Stimulated activated CD8-positive, alpha-beta memory T cell treated with anti-CD3 and anti-CD28 coated beads, Interleukin-15, amount 100 ng/mL, for 48 hours (primary cell): ENCODE results near the gene TGFBR1.

Experiments used
- DNase-seq, 2 donors: peaks; one replicate each; pipeline ENCODE4 v3.0.0-alpha.2; 2020; ENCODE audit warnings: low read depth in 2 of 2

TGFBR1 gene

DNA sequence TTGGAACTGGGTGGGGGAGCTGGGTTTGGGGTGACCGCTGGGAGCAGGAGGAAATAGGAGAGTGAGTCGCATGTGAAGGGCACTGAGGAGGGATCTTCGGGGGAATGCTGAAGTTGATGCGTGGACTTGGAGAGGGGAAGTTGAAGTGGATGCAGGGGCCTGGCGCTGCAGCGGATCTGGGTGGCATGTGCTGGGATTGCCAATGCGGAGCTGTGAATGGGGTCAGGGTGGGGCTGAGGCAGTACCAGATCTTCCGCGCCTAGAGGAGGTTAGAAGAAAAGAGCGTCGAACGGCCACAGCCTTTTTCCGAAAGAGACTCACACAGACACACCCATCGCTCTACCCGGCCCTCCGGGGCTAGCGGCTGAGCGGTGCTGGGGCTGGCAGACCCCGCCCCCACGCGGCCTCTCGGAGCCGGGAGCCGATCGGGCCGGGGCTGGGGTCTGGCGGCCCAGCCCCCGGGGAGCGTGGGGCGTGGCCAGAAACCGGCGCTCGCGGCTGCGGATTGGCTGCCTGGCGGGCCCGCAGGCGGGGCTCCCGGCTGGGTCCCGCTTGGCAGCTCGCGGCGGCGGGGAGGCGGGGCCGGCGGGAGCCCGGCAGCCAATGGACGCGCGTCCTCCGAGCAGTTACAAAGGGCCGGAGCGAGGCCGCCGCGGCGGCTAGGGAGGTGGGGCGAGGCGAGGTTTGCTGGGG, at the start of gene TGFBR1:
Gene TGFBR1, plus strand, starts transcription at position 655 of the 693 bp plus-strand sequence. CDS start 93 bp downstream, outside the sequence.
- peak; percentile 93 to 95 for DNase-seq

DNA sequence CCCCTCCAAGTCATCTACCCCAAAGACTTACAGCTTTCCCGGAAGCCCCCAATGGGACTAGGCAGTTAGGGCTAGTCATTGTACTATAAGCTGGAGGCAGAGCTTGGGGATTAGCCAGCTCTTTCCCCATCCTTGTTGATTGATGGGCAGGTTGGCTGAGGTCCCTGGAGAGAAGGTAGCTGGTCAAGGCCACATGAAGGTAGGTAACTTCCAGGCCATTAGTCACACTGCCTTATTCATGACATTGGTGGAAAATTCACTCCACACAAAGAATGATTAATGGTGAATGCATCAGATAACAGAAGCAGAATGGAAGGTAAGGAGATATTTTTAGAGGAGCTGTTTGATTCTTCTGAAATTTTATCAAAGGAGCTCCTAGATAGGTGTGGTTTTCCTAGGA, 49.5 kb upstream of the TGFBR1 start:
- no peak for DNase-seq

DNA sequence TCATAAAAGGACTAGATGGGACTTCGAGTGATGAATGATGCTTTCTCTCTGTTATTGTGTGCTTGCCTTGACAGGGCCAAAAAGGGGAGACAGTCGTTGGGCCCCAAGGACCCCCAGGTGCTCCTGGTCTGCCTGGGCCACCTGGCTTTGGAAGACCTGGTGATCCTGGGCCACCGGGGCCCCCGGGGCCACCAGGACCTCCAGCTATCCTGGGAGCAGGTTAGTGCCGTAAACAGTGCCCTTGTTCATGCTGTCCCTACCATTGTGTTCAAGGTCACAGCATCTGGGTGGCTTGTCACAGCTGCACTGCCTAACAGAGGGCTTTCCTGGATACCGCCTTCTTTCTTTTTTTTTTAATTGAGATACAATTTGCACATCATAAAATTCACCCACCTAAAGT, 48.7 kb upstream of the TGFBR1 start:
- DNase-seq = no peak

DNA sequence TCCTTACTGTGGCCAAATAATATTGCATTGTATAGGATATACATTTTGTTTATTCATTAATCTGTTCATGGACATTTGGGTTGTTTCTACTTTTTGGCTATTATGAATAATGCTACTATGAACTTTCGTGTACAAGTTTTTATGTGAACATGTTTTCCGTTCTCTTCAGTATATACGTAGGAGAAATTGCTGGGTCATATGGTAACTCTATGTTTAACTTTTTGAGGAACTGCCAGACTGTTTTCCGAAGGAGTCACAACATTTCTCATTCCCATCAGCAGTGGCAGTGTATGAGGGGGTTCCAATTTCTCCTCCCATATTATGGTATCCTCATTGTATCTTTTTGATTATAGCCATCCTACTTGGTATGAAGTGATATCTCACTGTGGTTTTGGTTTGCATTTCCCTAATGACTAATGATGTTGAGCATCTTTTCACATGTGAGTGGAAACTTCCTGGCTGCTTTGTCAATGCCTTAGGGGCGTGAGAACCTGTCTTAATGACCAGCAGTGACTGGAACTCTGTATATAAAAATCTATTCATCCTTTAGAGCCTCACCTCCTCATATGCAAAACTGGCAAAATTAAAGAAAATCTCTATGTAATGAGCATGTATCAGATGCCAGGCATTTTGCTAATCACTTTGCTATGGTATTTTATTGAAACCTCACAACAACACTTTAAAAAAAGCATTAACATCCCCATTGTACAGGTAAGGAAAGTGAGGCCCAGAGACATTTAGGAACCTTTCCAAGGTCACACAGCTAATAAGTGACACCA, 47.8 kb upstream of the TGFBR1 start:
- peak in 1 of 2 donors; percentile 10 for DNase-seq

DNA sequence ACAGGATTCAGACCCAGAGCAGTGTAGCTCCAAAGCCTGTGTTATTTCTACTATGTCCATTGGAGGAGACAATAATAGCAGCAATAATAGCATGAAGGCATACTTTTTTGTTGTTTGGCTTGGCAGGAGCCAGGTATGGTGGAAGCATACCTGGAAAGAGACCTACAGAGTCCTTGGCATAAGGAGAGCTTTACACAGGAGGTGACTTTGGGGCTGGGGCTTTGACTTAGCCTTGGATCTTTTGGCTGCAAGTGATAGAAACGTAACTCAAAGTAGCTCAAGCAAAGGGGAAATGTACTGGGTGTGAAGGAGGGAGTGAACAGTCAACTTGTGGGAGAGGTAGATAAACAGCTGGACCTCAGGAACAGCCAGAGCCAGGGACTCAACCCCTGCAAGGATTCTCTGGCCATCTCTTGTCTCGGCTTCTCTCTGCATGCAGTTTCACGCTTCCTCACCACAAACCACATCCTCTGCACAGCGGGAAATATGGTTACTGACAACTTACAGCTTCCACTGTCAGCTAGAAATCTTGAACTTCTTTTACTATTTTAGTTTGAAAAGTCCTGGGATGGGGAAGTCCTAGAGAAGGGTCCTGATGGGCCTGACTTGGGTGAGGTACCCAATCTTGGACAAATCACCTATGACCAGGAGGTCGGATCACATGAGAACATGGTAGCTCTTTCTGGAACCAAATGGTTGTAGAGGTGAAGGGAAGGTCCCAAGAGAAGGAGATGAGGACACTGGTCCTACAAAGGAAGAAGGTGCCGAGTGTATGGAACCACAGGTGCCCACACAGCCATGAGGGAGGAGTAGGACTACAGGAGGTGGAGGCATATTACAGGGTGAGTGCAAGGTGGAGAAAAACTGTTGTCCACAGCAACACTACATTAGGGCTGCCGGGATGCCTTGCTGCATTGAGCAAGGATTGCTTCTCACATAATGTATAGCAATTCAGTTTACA, 47.0 kb upstream of the TGFBR1 start:
- peak; percentile 51 to 72 for DNase-seq

DNA sequence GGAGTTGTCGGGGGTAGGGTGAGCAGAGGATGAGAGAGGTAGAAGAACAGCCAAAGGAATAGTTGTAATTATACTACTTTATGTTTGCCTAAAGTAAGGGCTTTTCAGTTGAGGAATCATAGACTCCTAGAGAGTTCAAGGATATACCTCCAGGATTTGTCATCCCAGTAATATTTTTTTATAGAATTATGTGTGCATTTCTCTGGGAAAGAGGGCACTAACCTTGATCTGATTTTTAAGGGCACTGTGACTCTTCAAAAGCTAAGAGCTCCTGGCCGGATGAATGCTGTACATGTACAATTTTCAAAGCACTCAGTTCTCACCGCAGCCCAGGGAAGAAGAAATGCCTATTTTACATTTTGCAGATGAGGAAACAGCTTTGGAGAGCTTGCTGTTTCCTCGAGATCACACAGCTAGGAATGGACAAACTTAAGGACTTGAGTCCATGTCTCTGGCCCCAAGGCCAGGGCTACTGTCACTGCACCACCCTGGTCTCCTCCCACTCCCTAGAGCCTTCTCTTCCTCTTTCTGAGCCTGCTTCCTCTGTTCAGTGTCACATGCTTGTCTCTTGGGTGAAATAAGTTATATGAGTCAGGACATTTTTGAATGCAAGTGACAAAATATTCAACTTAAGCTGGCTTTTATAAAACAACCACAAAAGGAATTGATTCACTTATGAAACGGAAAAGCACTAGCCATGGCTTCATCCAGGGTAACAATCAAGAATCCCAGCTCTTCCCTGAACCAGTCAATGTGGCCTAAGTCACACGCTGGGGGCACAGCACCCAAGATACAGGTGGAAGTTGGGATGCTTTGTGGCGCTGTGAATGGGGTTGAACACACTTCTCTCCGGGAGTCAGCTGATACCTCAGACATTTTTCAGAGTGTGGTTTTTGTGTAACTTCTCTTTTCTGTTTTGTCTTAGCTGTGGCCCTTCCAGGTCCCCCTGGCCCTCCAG, 45.7 kb upstream of the TGFBR1 start:
- DNase-seq = no peak

DNA sequence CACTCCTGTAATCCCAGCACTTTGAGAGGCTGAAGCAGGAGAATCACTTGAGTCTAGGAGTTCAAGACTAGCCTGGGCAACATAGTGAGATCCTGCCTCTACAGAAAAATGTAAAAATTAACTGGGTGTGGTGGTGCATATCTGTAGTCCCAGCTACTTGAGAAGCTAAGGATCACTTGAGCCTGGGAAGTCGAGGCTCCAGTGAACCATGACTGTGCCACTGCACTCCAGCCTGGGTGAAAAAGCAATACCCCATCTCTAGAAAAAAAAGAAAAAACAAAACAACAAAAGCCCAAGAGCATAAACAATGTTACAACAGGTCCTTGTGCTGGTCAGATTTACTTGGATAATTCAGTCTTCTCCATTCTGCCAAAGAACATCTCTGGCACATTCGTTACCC, 44.3 kb upstream of the TGFBR1 start:
- no peak for DNase-seq

DNA sequence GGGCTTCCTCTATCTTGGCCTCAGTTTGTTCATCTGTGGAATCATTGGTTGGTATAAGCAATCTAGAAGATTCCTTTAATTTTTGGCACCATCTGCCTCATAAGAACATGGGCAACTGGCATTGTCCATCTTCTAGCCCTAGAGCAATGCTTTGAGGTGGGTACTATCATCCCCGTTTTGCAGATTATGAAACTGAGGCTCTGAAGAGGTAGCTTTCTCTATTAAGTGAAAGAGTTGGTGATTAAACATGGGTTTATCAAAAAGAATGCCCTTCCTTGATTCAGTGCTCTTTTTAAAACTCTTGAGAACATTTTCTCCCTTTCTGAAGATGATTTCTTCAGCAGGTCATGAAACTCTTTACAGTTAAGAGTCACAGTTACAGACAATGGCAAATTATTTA, 42.4 kb upstream of the TGFBR1 start:
- DNase-seq = no peak

DNA sequence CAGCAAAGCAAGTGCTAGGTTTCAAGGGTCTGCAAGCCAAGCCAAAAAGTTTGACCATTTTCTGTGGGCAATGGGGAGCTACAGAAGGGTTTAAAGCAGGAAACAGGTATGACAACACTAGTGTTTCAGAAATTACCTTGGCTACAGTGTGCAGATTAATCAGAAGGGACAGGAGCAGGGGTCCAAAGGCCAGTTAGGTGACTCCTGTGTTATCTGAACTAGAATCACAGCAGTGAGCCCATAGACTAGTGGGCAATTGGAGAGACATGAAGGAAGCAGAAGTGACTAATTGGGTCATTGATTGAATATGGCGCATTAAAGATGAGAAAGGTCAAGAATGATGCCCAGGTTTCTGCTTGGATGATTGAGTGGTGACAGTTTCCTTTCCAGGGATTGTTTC, 41.4 kb upstream of the TGFBR1 start:
- no peak for DNase-seq

DNA sequence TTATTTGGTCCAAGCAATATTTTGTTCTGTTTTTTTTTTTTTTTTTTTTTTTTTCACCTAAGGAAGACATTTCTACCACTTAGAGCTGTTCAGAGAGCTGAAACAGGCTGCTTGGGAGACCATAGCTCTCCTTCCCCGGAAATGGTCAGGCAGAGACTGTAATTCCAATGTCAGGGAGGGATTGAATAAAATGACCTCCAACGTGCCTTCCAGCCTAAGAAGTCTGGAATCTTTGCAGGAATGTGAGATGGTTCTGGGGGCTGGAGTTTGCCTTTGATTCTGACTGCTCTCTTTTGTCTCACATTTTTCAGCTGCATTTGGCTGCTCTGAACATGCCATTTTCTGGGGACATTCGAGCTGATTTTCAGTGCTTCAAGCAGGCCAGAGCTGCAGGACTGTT, 38.3 kb upstream of the TGFBR1 start:
- no peak for DNase-seq

DNA sequence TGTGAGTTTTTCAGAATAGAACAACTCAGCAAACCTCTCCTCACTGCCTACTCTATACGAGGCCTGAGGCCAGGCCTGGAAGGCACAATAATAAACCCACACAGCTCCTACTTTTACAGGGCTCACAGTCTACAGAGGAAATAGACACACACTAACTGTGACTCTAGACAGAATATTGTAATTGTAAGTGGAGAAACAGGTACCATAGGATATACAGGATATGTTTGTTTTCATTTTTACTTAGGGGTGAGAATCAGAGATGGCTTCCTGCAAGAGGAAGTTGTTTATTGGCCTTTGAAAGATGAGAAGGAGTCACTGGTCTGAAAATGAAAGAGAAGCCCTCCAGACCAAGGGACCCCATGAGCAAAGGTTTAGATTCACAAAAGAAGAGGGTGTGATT, 35.8 kb upstream of the TGFBR1 start:
- DNase-seq = no peak

DNA sequence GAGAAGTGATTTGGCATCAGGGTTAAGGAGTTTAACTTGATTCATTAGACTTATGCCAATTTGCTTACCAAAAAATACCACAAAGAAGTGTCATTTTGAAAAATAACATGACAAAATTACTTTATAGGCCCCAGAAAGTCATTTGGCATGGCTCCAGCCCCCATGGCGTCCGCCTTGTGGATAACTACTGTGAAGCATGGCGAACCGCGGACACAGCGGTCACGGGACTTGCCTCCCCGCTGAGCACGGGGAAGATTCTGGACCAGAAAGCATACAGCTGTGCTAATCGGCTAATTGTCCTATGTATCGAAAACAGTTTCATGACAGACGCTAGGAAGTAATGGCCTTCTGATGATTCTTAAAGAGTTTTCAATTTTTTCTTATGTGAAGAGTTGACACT, 35.4 kb upstream of the TGFBR1 start:
- DNase-seq = no peak

DNA sequence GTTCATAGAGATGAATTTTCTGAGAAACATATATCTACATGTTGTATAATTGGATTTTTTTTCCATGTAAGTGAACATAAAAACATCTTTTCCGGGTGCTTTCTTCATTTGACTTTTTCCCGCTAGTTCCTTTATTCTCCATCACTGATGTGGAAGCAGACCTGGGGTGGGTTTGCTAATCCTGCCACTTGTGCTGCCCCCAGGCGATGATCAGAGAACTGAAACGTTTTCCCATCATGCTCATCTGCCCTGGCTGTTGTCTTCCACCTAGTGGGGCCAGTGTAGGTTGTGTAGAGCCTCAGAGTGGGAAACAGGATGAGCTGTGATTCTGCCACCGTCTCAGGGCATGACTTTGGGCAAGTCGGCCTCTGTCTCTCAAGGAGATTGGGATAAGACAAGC, 34.2 kb upstream of the TGFBR1 start:
- DNase-seq = no peak

DNA sequence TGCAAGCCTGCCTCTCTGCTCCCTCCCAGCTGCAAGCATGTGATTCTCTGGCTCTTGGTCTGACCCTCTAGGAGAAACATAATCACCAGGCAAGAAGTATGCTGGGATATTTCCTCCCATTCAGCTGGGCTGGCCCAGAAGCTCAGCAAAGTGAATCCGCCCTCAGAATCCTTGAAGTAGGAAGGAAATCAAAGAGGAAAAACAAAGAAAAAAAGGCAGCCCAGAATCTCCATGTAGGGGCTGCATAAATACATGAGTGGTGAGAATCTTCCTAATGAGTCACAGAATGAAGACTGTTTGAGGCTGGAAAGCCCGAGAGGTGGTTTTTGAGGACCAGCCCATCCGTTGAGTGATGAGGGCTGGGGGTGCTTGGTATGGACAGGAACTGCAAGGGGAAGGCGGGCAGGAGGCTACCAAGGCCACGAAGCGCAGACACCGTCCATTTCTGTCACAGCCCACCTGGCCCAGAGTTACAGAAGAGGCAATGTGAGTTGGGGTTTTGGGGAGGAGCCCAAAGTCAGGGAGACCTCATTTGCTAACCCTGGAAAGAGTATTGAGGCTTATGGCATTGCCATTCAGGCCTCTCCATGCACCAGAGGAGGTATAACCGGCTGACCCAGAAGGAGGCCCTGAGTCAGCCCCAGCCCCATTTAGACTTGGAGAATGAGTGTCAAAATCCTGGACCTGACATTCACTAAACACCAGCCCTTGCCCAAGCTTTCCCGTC, 33.4 kb upstream of the TGFBR1 start:
- no peak for DNase-seq

DNA sequence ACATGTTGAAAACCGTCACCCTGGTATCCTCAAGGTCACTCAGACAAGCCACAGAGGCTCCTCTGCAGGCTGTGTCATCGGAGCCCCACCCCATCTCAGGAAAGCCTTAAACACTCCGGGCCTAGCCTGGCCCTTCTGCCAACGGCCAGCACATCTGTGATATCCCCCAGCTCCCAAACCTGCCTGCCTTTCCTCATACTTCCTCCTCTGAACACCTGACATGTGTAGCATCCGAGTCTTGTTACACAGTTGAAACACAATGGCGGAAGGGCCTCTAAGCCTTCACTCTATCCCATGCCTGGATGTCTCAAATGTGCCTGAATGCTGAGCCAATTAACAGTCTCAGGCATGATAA, 32.9 kb upstream of the TGFBR1 start:
- no peak for DNase-seq

DNA sequence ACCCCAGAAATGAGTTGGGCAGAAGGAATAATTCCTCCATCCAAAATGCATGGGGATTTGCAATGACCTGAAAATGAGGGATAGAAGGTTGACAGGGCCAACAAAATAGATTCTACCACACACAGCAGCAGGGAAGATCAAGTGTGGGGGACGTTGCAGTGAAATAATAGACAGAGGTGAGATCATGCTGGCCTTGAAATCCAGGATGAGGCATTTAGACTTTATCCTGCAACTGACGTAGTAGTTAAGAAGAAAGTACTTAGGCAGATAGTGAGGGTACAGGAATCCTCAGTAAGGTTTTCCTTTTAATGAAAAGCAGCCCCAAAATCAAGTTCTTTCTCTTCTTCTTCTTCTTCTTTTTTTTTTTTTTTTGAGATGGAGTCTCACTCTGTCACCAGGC, 31.6 kb upstream of the TGFBR1 start:
- no peak for DNase-seq

DNA sequence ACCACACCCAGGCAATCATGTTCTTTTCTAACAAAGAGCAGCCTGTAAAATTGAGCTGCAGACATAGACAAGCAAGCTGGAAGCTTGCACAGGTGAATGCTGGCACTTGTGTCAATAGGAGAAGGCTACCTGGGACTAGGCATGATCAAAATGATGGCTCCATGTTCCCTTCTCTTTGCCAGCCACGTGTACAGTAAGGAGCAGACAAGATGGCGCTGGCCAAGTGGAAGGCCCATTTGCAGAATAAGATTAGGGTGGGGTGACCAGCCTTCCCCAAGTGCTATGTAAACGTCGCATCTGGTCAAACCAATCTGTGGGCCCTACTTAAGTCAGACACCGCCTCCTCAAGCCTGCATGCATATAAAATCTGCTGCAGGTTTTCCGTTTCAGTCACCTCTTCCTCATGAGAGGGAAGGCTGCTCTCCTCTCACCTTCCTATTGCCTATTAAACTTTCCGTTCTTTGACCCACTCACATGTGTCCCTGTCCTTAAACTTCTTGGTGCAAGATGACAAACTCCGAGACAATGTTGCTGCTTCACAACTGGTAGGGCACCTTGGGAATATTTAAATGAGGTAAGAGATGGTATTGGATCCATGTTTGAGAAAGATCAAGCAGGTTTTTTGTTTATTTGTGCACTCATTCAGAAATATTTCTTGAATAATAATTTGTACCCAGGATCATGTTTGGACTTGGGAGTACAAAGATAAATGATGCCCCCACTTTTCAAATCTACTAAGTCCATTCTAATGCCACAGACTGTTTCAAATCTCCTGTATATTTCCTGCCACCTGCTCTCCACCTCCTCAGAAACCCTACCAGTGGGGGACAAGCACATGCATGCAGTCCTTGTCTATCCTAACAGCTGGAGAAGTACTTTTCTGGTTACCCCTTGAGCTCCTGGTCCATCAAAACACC, 30.7 kb upstream of the TGFBR1 start:
- no peak for DNase-seq

DNA sequence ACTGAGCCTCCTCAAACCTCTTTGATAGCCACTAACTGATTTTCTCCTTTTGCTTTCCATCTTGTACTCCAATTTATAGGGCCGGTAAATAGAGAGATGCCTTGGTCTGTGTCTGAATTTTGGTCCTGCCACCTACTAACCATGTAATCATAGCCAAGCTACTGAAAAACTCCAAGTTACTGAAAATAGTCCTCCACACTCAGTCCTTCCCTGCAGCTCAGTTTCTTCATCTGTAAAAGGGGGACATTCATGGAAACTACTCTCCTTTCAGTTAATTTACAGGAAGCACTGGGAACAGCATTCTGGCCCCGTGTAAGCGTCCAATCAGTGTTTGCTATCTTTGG, 30.0 kb upstream of the TGFBR1 start:
- no peak for DNase-seq

DNA sequence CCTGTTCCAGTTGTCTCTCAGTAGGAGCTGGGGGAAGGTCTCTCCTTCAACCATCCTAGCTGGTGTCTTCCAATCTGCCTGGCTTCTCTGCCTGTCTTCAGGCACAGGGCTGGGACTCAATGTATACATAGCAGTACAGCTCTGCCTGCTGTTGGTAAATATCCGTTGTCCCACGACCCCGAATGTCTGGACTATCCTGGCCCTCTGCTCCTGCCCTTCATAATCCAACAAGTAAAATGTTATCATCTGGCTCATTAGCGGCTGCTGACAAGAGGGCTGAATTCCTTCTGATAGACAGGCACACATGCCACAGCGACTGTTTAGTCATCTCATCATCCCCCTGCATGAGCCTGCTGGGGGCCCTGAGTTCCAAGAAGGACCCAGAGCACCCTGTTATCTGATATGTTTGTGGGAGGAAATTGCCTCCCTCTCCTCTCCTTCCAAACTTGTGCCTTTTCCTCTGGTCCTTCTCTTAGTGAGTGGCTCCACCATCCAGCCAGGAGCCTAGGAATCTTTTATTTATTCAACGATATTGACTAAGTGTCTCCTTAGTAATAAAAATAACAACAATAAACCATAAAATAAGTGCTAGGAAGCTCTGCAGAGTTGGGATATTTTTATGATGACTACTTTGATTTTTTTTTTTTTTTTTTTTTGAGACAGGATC, 29.5 kb upstream of the TGFBR1 start:
- DNase-seq = no peak
